Fibroblast of lung (primary cell): ENCODE data around the gene MNAT1.

ENCODE experiments used
- CTCF ChIP-seq, 2 donors: IDR thresholded peaks in 1 of 2; conservative IDR thresholded peaks in 1 of 2; 1 replicate in 1 of 2; 2 replicates in 1 of 2; pipeline ENCODE4 v1.5.1; 2011 to 2012; ENCODE audit warnings: low read length in 2 of 2, control low read depth in 1 of 2, inconsistent platforms in 1 of 2, low read depth in 1 of 2, mild to moderate bottlenecking in 1 of 2
- EZH2 ChIP-seq: IDR thresholded peaks from 2 replicates; pipeline ENCODE4 v1.5.1; 2012; ENCODE audit warnings: low read length, control low read depth, mild to moderate bottlenecking; ENCODE audit errors: missing control alignments

- TF ChIP-seq CTCF (conservative IDR thresholded peaks at IDR 0.05 in 1 of 2, IDR thresholded peaks at IDR 0.05 in 1 of 2; ENCODE audit: low read depth in 1 of 2, low read length in 2 of 2) (peak; percentile 26 to 44), EZH2 (no peak)
These were observed 13.0 kb upstream of the MNAT1 start for GRCh38 chr14:60721326-60722106.
